Colonic mucosa (tissue), 4 donors: ENCODE measurements around the gene ADAMTS1. TPM values are rescaled to one million over a fixed set of nuclear protein-coding genes. Genes with fewer than 3 reads are reported as not detected.
A peak's percentile ranks its signal among the peaks of the same experiment; 100 is the strongest.
"Not testable (repeated sequence)": the region's sequence is repeated elsewhere in the genome, so short reads cannot be mapped to it uniquely, and the experiment has no call there.

Source experiments
- DNase-seq: peaks from one replicate; pipeline ENCODE4 v3.0.0-alpha.2; 2020
- H3K27ac ChIP-seq: fragments of 200-600 bp; one replicate; pipeline ENCODE4 v1.8.0; 2021
- H3K27me3 ChIP-seq: fragments of 200-600 bp; one replicate; pipeline ENCODE4 v1.8.0; 2021
- H3K36me3 ChIP-seq: fragments of 200-600 bp; one replicate; pipeline ENCODE4 v1.8.0; 2021
- H3K4me1 ChIP-seq: fragments of 200-600 bp; one replicate; pipeline ENCODE4 v1.8.0; 2021; ENCODE audit warnings: mild to moderate bottlenecking
- H3K4me3 ChIP-seq: fragments of 200-600 bp; one replicate; pipeline ENCODE4 v1.8.0; 2021
- H3K9ac ChIP-seq, 2 donors: one replicate each; pipeline ENCODE4 v1.7.0; 2013; ENCODE audit warnings: control low read depth in 2 of 2, low read depth in 2 of 2, low read length in 2 of 2
- H3K9me3 ChIP-seq: fragments of 200-600 bp; one replicate; pipeline ENCODE4 v1.8.0; 2021
- CTCF ChIP-seq: fragments of 200-600 bp; IDR thresholded peaks from one replicate; pipeline ENCODE4 v1.8.0; 2022; ENCODE audit warnings: antibody characterized with exemption, mild to moderate bottlenecking
- intact Hi-C: fragments of 100-400 bp; cut with DNase I; formaldehyde crosslinking; loops from one replicate; pipeline ENCODE4 v1.14.1; 2022
- total RNA-seq, 2 donors: library from RNA; stranded (reverse); fragmentation: NEBNext Ultra II Directional in 1 of 2; extraction: Animal tissue kit (Norgen Biotek cat#: 25700) in 1 of 2; gene quantifications; one replicate each; pipeline ENCODE4 v1.2.1, GENCODE V29; 2021
- donor health status: healthy.
- donor health status: DM: no; HTN: no; CAD: no.
- donor health status: DM: no; HTN: no; CAD: no.

Gene ADAMTS1
- total RNA-seq, 2 donors from 2014 or later, result 12.5 to 26.8 TPM

- intact Hi-C loops, result no loop called here
- Histone ChIP-seq H3K9me3 (no peaks in the 10 kb centered on the region), H3K4me1 (no peaks in the 10 kb centered on the region), H3K36me3 (no peaks in the 10 kb centered on the region), H3K27me3 (no peaks in the 10 kb centered on the region), H3K4me3 (no peak overlapping the region), H3K27ac (no peak overlapping the region), H3K9ac (no peak overlapping the region)
- no peak for DNase-seq
- no peak for TF ChIP-seq CTCF
Observed at GRCh38 chr21:26865857-26866256, 20.6 kb upstream of the ADAMTS1 start.

GRCh38 chr21:26856871-26857350 lies 11.7 kb upstream of the ADAMTS1 start:
- intact Hi-C loops, result loop anchor here (10.0 kb wide), 1 partner anchor 1478 kb away; no protein-coding TSS in a partner anchor
- H3K36me3 ChIP-seq, H3K4me1 ChIP-seq, H3K27me3 ChIP-seq, DNase-seq, H3K27ac ChIP-seq, H3K4me3 ChIP-seq, H3K9ac ChIP-seq, H3K9me3 ChIP-seq: not testable (repeated sequence)

- H3K4me1 ChIP-seq, H3K9ac ChIP-seq, H3K9me3 ChIP-seq, H3K36me3 ChIP-seq, DNase-seq, H3K27ac ChIP-seq, H3K4me3 ChIP-seq, H3K27me3 ChIP-seq: not testable (repeated sequence)
- intact Hi-C loops, result loop anchor here (5.0 to 10.0 kb wide), 2 partner anchors 713 to 1480 kb away; no protein-coding TSS in a partner anchor
Observed at GRCh38 chr21:26854695-26855094, 9.5 kb upstream of the ADAMTS1 start.

GRCh38 chr21:26852423-26852822 lies 7.2 kb upstream of the ADAMTS1 start:
- no peak for TF ChIP-seq CTCF
- no peaks in the 10 kb centered on the region for H3K36me3 ChIP-seq
- no peak overlapping the region for H3K4me3 ChIP-seq
- no peak for DNase-seq
- no peaks in the 10 kb centered on the region for H3K4me1 ChIP-seq
- intact Hi-C loops, result loop anchor here (5.0 to 10.0 kb wide), 2 partner anchors 715 to 1482 kb away; no protein-coding TSS in a partner anchor
- no peak overlapping the region for H3K27ac ChIP-seq
- no peaks in the 10 kb centered on the region for H3K9me3 ChIP-seq
- H3K9ac ChIP-seq, result no peak overlapping the region
- H3K27me3 ChIP-seq, result peaks cover 5% of the 10 kb centered on the region

- no peak overlapping the region for H3K4me3 ChIP-seq
- intact Hi-C loops, result loop anchor here (2.0 to 10.0 kb wide), 3 partner anchors 716 to 1483 kb away; no protein-coding TSS in a partner anchor
- no peak overlapping the region for H3K9ac ChIP-seq
- no peak for TF ChIP-seq CTCF
- H3K27ac ChIP-seq, result no peak overlapping the region
- H3K4me1 ChIP-seq, result peaks cover 2% of the 10 kb centered on the region
- no peaks in the 10 kb centered on the region for H3K36me3 ChIP-seq
- DNase-seq, result no peak
- H3K27me3 ChIP-seq, result peaks cover 11% of the 10 kb centered on the region
- no peaks in the 10 kb centered on the region for H3K9me3 ChIP-seq
Observed at GRCh38 chr21:26851109-26851944, 6.1 kb upstream of the ADAMTS1 start.

GRCh38 chr21:26850116-26850643 lies 5.0 kb upstream of the ADAMTS1 start:
- Histone ChIP-seq H3K9ac (no peak overlapping the region), H3K27ac (no peak overlapping the region), H3K27me3 (peaks cover 21% of the 10 kb centered on the region), H3K36me3 (no peaks in the 10 kb centered on the region), H3K9me3 (no peaks in the 10 kb centered on the region), H3K4me1 (peaks cover 10% of the 10 kb centered on the region), H3K4me3 (no peak overlapping the region)
- intact Hi-C loops, result loop anchor here (2.0 to 10.0 kb wide), 3 partner anchors 717 to 1485 kb away; no protein-coding TSS in a partner anchor
- no peak for DNase-seq
- peak; percentile 67 for TF ChIP-seq CTCF
